GM12864 (cell line): Measurements from ENCODE around the gene SYNE1.
"Not testable (repeated sequence)": the region's sequence is repeated elsewhere in the genome, so short reads cannot be mapped to it uniquely, and the experiment has no call there.

Experiments used
- DNase-seq: peaks from one replicate; pipeline ENCODE4 v3.0.0-alpha.2; 2011; ENCODE audit warnings: low read depth
- H3K4me3 ChIP-seq: 2 replicates; pipeline ENCODE4 v1.5.1; 2011; ENCODE audit warnings: mild to moderate bottlenecking, low read depth, low read length, control low read depth
- CTCF ChIP-seq: IDR thresholded peaks from 2 replicates; pipeline ENCODE4 v1.5.1; 2011; ENCODE audit warnings: low read depth, mild to moderate bottlenecking, moderate library complexity, low read length, control low read depth, inconsistent platforms; ENCODE audit errors: missing control alignments

Gene SYNE1

GRCh38 chr6:152150196-152150595 is 487.0 kb downstream of the SYNE1 start:
- no peak overlapping the region for H3K4me3 ChIP-seq
- no peak for DNase-seq
- TF ChIP-seq CTCF: no peak

- no peak for DNase-seq
- no peak for TF ChIP-seq CTCF
- no peak overlapping the region for H3K4me3 ChIP-seq
Observed at GRCh38 chr6:152148412-152148811, 488.8 kb downstream of the SYNE1 start.

- no peak for DNase-seq
- no peak overlapping the region for H3K4me3 ChIP-seq
- no peak for TF ChIP-seq CTCF
Observed at GRCh38 chr6:152147269-152147668, 489.9 kb downstream of the SYNE1 start.

- no peak overlapping the region for H3K4me3 ChIP-seq
- DNase-seq: no peak
- no peak for TF ChIP-seq CTCF
Observed at GRCh38 chr6:152146385-152146784, 490.8 kb downstream of the SYNE1 start.

- TF ChIP-seq CTCF: no peak
- DNase-seq: no peak
- no peak overlapping the region for H3K4me3 ChIP-seq
Observed at GRCh38 chr6:152143359-152143758, 493.8 kb downstream of the SYNE1 start.

GRCh38 chr6:152142105-152142504 is 495.1 kb downstream of the SYNE1 start:
- no peak for TF ChIP-seq CTCF
- no peak for DNase-seq
- no peak overlapping the region for H3K4me3 ChIP-seq

GRCh38 chr6:152138344-152138743 is 498.8 kb downstream of the SYNE1 start:
- not testable (repeated sequence) for H3K4me3 ChIP-seq, DNase-seq

GRCh38 chr6:152136449-152136825 is 500.7 kb downstream of the SYNE1 start:
- no peak for TF ChIP-seq CTCF
- no peak overlapping the region for H3K4me3 ChIP-seq
- no peak for DNase-seq
